Stomach (tissue), 4 donors: ENCODE results near the gene FARS2.

Source experiments
- CTCF ChIP-seq, 7 experiments: fragments of 450-650 bp in 4 of 7; fragments of 200-600 bp in 3 of 7; sonication (generic) in 3 of 7; IDR thresholded peaks; one replicate each; pipeline ENCODE4 v1.5.1; 2016 to 2019; ENCODE audit warnings: antibody characterized with exemption in 7 of 7, control low read depth in 2 of 7, mild to moderate bottlenecking in 1 of 7
- POLR2A ChIP-seq, 4 donors: fragments of 450-650 bp; IDR thresholded peaks; one replicate each; pipeline ENCODE4 v1.6.1; 2016; ENCODE audit warnings: antibody characterized with exemption in 4 of 4, control low read depth in 2 of 4, mild to moderate bottlenecking in 1 of 4, moderate library complexity in 1 of 4

- TF ChIP-seq CTCF (IDR thresholded peaks at IDR 0.05) (no peak), POLR2A (IDR thresholded peaks at IDR 0.05) (no peak)
Observed at GRCh38 chr6:5373430-5373829, 112.1 kb downstream of the FARS2 start.
